NCI-H1105 (cell line): ENCODE results near the gene POLR3H.

Experiments
- DNase-seq: peaks from one replicate; lab custom pipeline; 2025; lab: John Stamatoyannopoulos, UW

POLR3H gene

GRCh38 chr22:41513391-41513790, 30.9 kb downstream of the POLR3H start:
- DNase-seq: no peak

- DNase-seq: no peak
These were observed 31.7 kb downstream of the POLR3H start for GRCh38 chr22:41512421-41513194.

- no peak for DNase-seq
These were observed 32.7 kb downstream of the POLR3H start for GRCh38 chr22:41511521-41511968.

GRCh38 chr22:41508770-41509170, 35.5 kb downstream of the POLR3H start:
- no peak for DNase-seq

- no peak for DNase-seq
These were observed 36.8 kb downstream of the POLR3H start for GRCh38 chr22:41507330-41508063.

GRCh38 chr22:41505511-41506220, 38.6 kb downstream of the POLR3H start:
- DNase-seq: no peak

GRCh38 chr22:41504816-41505215, 39.5 kb downstream of the POLR3H start:
- DNase-seq: no peak

GRCh38 chr22:41504397-41504796, 39.9 kb downstream of the POLR3H start:
- DNase-seq: no peak

GRCh38 chr22:41501209-41501608, 43.1 kb downstream of the POLR3H start:
- DNase-seq: no peak

- DNase-seq: no peak
These were observed 44.0 kb downstream of the POLR3H start for GRCh38 chr22:41500303-41500702.

- DNase-seq: no peak
These were observed 44.5 kb downstream of the POLR3H start for GRCh38 chr22:41499624-41500280.

GRCh38 chr22:41498303-41498835, 45.9 kb downstream of the POLR3H start:
- DNase-seq: no peak

GRCh38 chr22:41491374-41492100, 52.7 kb downstream of the POLR3H start:
- no peak for DNase-seq

- no peak for DNase-seq
These were observed 55.5 kb downstream of the POLR3H start for GRCh38 chr22:41488596-41489385.

GRCh38 chr22:41488076-41488475, 56.2 kb downstream of the POLR3H start:
- DNase-seq: no peak

GRCh38 chr22:41487037-41487935, 57.0 kb downstream of the POLR3H start:
- DNase-seq: no peak

GRCh38 chr22:41485033-41485432, 59.2 kb downstream of the POLR3H start:
- DNase-seq: no peak

GRCh38 chr22:41482319-41482935, 61.8 kb downstream of the POLR3H start:
- no peak for DNase-seq

- no peak for DNase-seq
These were observed 62.3 kb downstream of the POLR3H start for GRCh38 chr22:41481925-41482318.
